ENCODE data around the gene DST. TPM values are rescaled to one million over a fixed set of nuclear protein-coding genes. Genes with fewer than 3 reads are reported as not detected.

The DST gene
- total and polyA plus RNA-seq, 2 donors (not counting 1 experiment from before 2014, with no cell fraction given) = 78.6 to 670 TPM

DNA sequence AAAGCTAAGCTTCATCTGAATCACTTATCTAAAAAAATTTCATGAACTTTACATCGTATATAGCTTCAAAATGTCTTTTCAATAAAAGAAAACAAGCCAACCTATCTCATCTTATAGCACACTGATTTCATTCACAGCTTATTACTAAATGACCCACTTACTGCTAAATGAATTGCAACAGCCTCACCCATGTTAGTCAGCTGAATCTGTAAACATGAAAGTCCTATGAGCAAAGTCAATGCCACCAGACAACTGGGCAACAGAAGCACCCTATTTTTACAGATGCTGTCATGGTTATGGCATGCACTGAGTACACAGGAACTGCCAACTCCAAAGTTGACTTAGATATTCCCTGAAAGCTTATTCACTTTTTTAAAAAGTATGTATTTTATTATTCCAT is 41.2 kb upstream of the DST start:
- peak overlapping the region; percentile 33 for H3K4me2 ChIP-seq (ENCODE audit: extremely low read depth, insufficient read depth, low read length)
- no peak overlapping the region for H3K4me3 ChIP-seq (replicated peaks in 1 of 4; ENCODE audit: control extremely low read depth in 1 of 4, insufficient read depth in 1 of 4, low read depth in 3 of 4, low read length in 4 of 4)
- no peaks in the 10 kb centered on the region for H3K27me3 ChIP-seq (ENCODE audit: control insufficient read depth, insufficient read depth, low read length)
- no peak overlapping the region for H3K9ac ChIP-seq (ENCODE audit: insufficient read depth, low read length)
- peaks cover 9% of the 10 kb centered on the region for H3K4me1 ChIP-seq (ENCODE audit: control insufficient read depth, extremely low read depth, insufficient read depth, low read length)
- TF ChIP-seq EZH2 (IDR thresholded peaks at IDR 0.05; ENCODE audit: low read length, missing control alignments) = no peak
- TF ChIP-seq, protein P1, sequence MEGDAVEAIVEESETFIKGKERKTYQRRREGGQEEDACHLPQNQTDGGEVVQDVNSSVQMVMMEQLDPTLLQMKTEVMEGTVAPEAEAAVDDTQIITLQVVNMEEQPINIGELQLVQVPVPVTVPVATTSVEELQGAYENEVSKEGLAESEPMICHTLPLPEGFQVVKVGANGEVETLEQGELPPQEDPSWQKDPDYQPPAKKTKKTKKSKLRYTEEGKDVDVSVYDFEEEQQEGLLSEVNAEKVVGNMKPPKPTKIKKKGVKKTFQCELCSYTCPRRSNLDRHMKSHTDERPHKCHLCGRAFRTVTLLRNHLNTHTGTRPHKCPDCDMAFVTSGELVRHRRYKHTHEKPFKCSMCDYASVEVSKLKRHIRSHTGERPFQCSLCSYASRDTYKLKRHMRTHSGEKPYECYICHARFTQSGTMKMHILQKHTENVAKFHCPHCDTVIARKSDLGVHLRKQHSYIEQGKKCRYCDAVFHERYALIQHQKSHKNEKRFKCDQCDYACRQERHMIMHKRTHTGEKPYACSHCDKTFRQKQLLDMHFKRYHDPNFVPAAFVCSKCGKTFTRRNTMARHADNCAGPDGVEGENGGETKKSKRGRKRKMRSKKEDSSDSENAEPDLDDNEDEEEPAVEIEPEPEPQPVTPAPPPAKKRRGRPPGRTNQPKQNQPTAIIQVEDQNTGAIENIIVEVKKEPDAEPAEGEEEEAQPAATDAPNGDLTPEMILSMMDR (conservative IDR thresholded peaks at IDR 0.05 in 1 of 2, IDR thresholded peaks at IDR 0.05 in 1 of 2; ENCODE audit: low read depth in 1 of 2, low read length in 2 of 2) = no peak
- no peaks in the 10 kb centered on the region for H3K9me3 ChIP-seq (ENCODE audit: control insufficient read depth, insufficient read depth, low read depth, low read length)
- DNase-seq (ENCODE audit: low read depth in 2 of 2) = peak; percentile 92 to 93
- no peaks in the 10 kb centered on the region for H4K20me1 ChIP-seq (ENCODE audit: control insufficient read depth, extremely low read depth, insufficient read depth, low read length)
- no peaks in the 10 kb centered on the region for H3K36me3 ChIP-seq (ENCODE audit: control insufficient read depth, insufficient read depth, low read length)
- peak overlapping the region; percentile 28 for H3K27ac ChIP-seq (ENCODE audit: insufficient read depth, low read length)
- H2AFZ ChIP-seq (ENCODE audit: low read length) = no peak overlapping the region
- H3K79me2 ChIP-seq (ENCODE audit: control insufficient read depth, insufficient read depth, low read length) = peaks cover 80% of the 10 kb centered on the region

DNA sequence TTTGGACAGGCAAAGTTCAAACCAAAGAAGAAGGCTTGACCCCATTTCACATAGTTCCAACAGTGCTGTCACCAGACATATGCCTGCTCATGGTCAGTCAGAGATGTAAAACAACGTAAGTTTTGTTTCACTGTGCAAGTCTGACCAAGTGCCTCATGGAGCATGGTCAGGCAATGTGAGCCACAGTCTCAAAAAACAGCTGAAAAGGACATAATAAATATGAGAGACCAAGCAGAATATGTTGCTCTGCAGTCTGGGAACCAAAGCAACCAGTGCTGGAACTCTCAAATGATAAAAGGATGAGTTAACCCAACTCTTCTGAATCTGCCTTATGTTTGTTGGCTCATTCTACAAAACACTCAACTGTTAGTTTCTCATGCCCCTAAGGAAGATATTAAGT is 39.9 kb upstream of the DST start:
- no peaks in the 10 kb centered on the region for H3K27me3 ChIP-seq (ENCODE audit: control insufficient read depth, insufficient read depth, low read length)
- no peak overlapping the region for H3K4me3 ChIP-seq (replicated peaks in 1 of 4; ENCODE audit: control extremely low read depth in 1 of 4, insufficient read depth in 1 of 4, low read depth in 3 of 4, low read length in 4 of 4)
- DNase-seq (ENCODE audit: low read depth in 2 of 2) = no peak
- no peaks in the 10 kb centered on the region for H3K36me3 ChIP-seq (ENCODE audit: control insufficient read depth, insufficient read depth, low read length)
- H3K79me2 ChIP-seq (ENCODE audit: control insufficient read depth, insufficient read depth, low read length) = peaks cover 80% of the 10 kb centered on the region
- H3K4me1 ChIP-seq (ENCODE audit: control insufficient read depth, extremely low read depth, insufficient read depth, low read length) = peaks cover 9% of the 10 kb centered on the region
- TF ChIP-seq, protein P1 (conservative IDR thresholded peaks at IDR 0.05 in 1 of 2, IDR thresholded peaks at IDR 0.05 in 1 of 2; ENCODE audit: low read depth in 1 of 2, low read length in 2 of 2) = no peak
- no peak for TF ChIP-seq EZH2 (IDR thresholded peaks at IDR 0.05; ENCODE audit: low read length, missing control alignments)
- H3K9me3 ChIP-seq (ENCODE audit: control insufficient read depth, insufficient read depth, low read depth, low read length) = no peaks in the 10 kb centered on the region
- no peak overlapping the region for H3K4me2 ChIP-seq (ENCODE audit: extremely low read depth, insufficient read depth, low read length)
- no peak overlapping the region for H3K9ac ChIP-seq (ENCODE audit: insufficient read depth, low read length)
- H4K20me1 ChIP-seq (ENCODE audit: control insufficient read depth, extremely low read depth, insufficient read depth, low read length) = no peaks in the 10 kb centered on the region
- no peak overlapping the region for H3K27ac ChIP-seq (ENCODE audit: insufficient read depth, low read length)
- H2AFZ ChIP-seq (ENCODE audit: low read length) = no peak overlapping the region

DNA sequence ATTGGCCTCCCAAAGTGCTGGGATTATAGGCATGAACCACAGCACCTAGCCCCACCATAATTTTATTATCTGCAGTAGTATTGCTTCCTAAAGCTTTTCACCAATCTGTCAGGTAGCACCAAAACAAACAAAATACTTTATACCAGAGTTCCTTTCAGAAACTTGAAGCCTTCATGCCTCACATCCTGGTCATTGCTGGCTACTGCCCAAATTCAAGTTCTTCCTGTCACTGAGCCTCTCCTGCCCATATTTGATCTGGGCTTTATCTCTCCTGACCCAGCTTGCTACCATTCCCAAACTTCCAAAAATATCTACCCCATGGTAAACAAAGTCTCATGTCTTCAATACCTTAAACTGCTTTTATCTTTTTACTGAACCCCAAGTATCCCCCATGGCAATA is 34.9 kb upstream of the DST start:
- Histone ChIP-seq H4K20me1 (ENCODE audit: control insufficient read depth, extremely low read depth, insufficient read depth, low read length) (no peaks in the 10 kb centered on the region), H3K36me3 (ENCODE audit: control insufficient read depth, insufficient read depth, low read length) (no peaks in the 10 kb centered on the region), H3K4me2 (ENCODE audit: extremely low read depth, insufficient read depth, low read length) (no peak overlapping the region), H3K9me3 (ENCODE audit: control insufficient read depth, insufficient read depth, low read depth, low read length) (no peaks in the 10 kb centered on the region), H2AFZ (ENCODE audit: low read length) (no peak overlapping the region), H3K27me3 (ENCODE audit: control insufficient read depth, insufficient read depth, low read length) (no peaks in the 10 kb centered on the region), H3K79me2 (ENCODE audit: control insufficient read depth, insufficient read depth, low read length) (peaks cover 84% of the 10 kb centered on the region), H3K27ac (ENCODE audit: insufficient read depth, low read length) (no peak overlapping the region), H3K4me3 (replicated peaks in 1 of 4; ENCODE audit: control extremely low read depth in 1 of 4, insufficient read depth in 1 of 4, low read depth in 3 of 4, low read length in 4 of 4) (no peak overlapping the region), H3K9ac (ENCODE audit: insufficient read depth, low read length) (no peak overlapping the region), H3K4me1 (ENCODE audit: control insufficient read depth, extremely low read depth, insufficient read depth, low read length) (no peaks in the 10 kb centered on the region)
- no peak for TF ChIP-seq EZH2 (IDR thresholded peaks at IDR 0.05; ENCODE audit: low read length, missing control alignments)
- TF ChIP-seq, protein P1 (conservative IDR thresholded peaks at IDR 0.05 in 1 of 2, IDR thresholded peaks at IDR 0.05 in 1 of 2; ENCODE audit: low read depth in 1 of 2, low read length in 2 of 2) = no peak
- DNase-seq (ENCODE audit: low read depth in 2 of 2) = peak; percentile 39 to 60
